K562 treated with DMSO at 1 percent for 4 hours (cell line): ENCODE data around the gene CRIM1. TPM values are rescaled to one million over a fixed set of nuclear protein-coding genes. Genes with fewer than 3 reads are reported as not detected.

Experiments
- total RNA-seq: library from RNA; unstranded; fragments of 300-600 nt; gene quantifications from 2 replicates; pipeline ENCODE4 v1.2.3, GENCODE V29; 2022; ENCODE audit not compliant: insufficient read depth

CRIM1 gene, protein sequence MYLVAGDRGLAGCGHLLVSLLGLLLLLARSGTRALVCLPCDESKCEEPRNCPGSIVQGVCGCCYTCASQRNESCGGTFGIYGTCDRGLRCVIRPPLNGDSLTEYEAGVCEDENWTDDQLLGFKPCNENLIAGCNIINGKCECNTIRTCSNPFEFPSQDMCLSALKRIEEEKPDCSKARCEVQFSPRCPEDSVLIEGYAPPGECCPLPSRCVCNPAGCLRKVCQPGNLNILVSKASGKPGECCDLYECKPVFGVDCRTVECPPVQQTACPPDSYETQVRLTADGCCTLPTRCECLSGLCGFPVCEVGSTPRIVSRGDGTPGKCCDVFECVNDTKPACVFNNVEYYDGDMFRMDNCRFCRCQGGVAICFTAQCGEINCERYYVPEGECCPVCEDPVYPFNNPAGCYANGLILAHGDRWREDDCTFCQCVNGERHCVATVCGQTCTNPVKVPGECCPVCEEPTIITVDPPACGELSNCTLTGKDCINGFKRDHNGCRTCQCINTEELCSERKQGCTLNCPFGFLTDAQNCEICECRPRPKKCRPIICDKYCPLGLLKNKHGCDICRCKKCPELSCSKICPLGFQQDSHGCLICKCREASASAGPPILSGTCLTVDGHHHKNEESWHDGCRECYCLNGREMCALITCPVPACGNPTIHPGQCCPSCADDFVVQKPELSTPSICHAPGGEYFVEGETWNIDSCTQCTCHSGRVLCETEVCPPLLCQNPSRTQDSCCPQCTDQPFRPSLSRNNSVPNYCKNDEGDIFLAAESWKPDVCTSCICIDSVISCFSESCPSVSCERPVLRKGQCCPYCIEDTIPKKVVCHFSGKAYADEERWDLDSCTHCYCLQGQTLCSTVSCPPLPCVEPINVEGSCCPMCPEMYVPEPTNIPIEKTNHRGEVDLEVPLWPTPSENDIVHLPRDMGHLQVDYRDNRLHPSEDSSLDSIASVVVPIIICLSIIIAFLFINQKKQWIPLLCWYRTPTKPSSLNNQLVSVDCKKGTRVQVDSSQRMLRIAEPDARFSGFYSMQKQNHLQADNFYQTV
- 0.15 and 0.19 TPM in 2 replicates for total RNA-seq

DNA sequence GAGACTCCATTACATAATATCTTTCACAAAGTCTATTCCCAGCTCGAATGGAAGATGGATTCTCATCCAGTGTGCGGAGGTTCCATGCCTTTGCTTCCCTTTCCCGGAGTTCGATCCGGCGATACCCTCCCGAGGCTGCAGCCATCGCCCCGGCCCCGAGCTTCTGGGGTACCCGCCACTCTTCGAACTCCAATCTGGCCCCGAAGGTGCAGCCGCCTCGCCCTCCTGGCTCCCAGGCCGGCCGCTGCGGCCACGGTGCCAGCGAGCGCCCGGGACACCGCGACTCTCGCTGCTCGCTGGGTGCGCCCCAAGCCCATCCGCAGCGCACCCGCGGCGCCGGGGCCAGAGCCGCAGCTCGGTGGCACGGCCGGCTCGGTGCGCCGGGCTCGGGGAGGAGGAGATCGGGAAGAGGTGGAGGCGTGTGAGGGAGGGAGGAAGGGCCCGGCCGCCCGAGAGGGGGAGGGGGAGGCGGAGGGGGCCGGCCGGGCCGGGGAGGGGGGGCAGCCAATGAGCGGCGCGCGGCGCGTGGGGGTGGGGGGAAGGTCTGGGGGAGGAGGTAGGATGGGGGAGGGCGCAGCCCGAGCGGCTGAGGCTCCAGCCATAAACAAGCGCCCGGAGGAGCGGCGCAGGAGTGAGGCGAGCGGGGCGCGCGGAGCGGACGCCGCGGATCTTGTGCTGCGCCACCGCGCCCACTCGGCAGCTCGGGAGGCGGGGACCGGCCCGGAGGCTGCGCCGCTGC, at the start of gene CRIM1:
TSS of gene CRIM1 (plus strand) at position 628 of the 739 bp plus-strand sequence. CDS start 515 bp downstream, outside the sequence.

DNA sequence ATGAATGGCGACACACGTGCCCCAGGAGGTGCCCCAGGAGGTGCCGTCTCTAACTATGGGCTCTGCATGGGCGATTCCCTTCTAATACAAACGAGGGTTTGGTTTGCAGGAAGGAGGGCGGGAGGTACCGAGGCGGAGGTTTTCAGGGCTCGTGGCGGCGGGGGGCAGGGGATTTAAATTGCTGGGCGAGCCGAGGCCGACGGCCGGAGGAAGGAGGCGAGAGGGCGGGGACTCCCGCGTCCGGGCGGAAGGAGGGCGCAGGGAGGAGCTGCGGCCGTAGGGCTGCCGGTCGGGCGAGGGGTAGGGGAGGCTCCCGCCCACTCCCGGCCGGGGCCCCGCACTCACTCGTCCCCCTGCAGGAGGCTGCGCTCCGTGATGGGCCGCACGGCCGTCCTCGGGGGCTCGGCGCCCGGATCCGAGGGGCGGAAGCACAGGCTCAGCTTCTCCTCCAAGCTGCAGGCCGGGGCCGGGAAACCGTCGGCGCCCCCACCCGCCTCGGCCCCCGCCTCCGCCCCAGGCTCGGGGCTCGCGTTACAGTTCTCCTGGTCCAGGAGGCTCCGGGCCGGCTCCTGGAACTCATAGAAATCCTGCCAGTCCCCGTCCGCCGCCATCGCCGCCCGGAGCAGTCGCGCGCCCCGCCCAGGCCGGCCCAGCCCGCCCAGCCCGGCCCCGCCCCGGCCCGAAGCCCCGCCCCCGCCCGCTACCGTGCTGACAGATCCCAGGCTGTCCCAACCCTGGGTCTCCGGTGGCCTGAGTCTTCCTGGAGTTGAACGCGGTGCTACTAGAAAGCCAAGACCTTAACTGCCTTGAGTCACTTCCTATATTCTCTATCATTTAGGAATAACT, 242.2 kb downstream of the CRIM1 start, which contains the start of gene FEZ2:
TSS of gene FEZ2 (minus strand) at position 637 of the 846 bp plus-strand sequence. CDS start at position 611, 26 bp downstream.

Other genes with a start within 250 kb of the CRIM1 start
- 12.3 and 12.8 TPM in 2 replicates for gene FEZ2, start 242.4 kb downstream of the CRIM1 start, total RNA-seq